A673 (cell line): ENCODE measurements around the gene AVP. TPM values are rescaled to one million over a fixed set of nuclear protein-coding genes. Genes with fewer than 3 reads are reported as not detected.
"Not testable (repeated sequence)": the region's sequence is repeated elsewhere in the genome, so short reads cannot be mapped to it uniquely, and the experiment has no call there.

ENCODE experiments used
- BruUV-seq: library from RNA; stranded (reverse); fragments of 400-500 nt; replicated peaks from 2 replicates; lab custom pipeline; 2021; lab: Mats Ljungman, UMichigan
- CTCF ChIA-PET: fragments of 300-600 bp; sonication (Branson Sonifier 250); formaldehyde crosslinking; loops from one replicate; lab custom pipeline; 2022; ENCODE audit warnings: antibody characterized with exemption; lab: Charles Lee
- POLR2A ChIA-PET: fragments of 300-600 bp; sonication (Branson Sonifier 250); formaldehyde crosslinking; loops from one replicate; lab custom pipeline; 2022; ENCODE audit warnings: antibody characterized with exemption; ENCODE audit not compliant: low non-redundant PET; lab: Charles Lee
- DNase-seq: peaks from one replicate; pipeline ENCODE4 v3.0.0-alpha.2; 2015; ENCODE audit warnings: low spot score
- H3K27ac ChIP-seq: fragments of 200-600 bp; sonication (generic); 2 replicates; pipeline ENCODE4 v1.5.1; 2016; ENCODE audit warnings: mixed run types, low read depth, mild to moderate bottlenecking, mixed read lengths, antibody characterized with exemption, low read length; ENCODE audit not compliant: poor library complexity, severe bottlenecking
- H3K27me3 ChIP-seq: fragments of 200-600 bp; sonication (generic); replicated peaks from 2 replicates; pipeline ENCODE4 v1.6.1; 2017; ENCODE audit warnings: mixed run types, low read depth, mild to moderate bottlenecking, mixed read lengths, antibody characterized with exemption, low read length; ENCODE audit not compliant: insufficient read depth, poor library complexity
- H3K36me3 ChIP-seq: fragments of 200-600 bp; sonication (generic); 2 replicates; pipeline ENCODE4 v1.6.1; 2016; ENCODE audit warnings: mixed run types, mild to moderate bottlenecking, mixed read lengths, antibody characterized with exemption, low read length; ENCODE audit not compliant: insufficient read depth, poor library complexity, severe bottlenecking
- H3K4me1 ChIP-seq: fragments of 200-600 bp; sonication (generic); 2 replicates; pipeline ENCODE4 v1.6.1; 2017; ENCODE audit warnings: mixed run types, mild to moderate bottlenecking, mixed read lengths, antibody characterized with exemption, low read length; ENCODE audit not compliant: insufficient read depth, poor library complexity, severe bottlenecking
- H3K4me3 ChIP-seq: fragments of 200-600 bp; sonication (generic); 2 replicates; pipeline ENCODE4 v1.5.1; 2016; ENCODE audit warnings: low read depth, mixed run types, mild to moderate bottlenecking, mixed read lengths, low read length; ENCODE audit not compliant: poor library complexity, severe bottlenecking
- H3K9me3 ChIP-seq: fragments of 200-600 bp; sonication (generic); 2 replicates; pipeline ENCODE4 v1.6.1; 2016; ENCODE audit warnings: mixed run types, low read depth, mild to moderate bottlenecking, mixed read lengths, antibody characterized with exemption, low read length; ENCODE audit not compliant: poor library complexity, severe bottlenecking
- CTCF ChIP-seq: fragments of 300-800, 200-600 bp; sonication (generic); conservative IDR thresholded peaks from 2 replicates; pipeline ENCODE4 v1.5.1; 2017; ENCODE audit warnings: low read depth, mild to moderate bottlenecking, antibody characterized with exemption, low read length, moderate library complexity, mixed read lengths
- EZH2 ChIP-seq: fragments of 200-600 bp; sonication (generic); IDR thresholded peaks from 2 replicates; pipeline ENCODE4 v1.6.1; 2017; ENCODE audit warnings: borderline replicate concordance, low read depth, mild to moderate bottlenecking, mixed read lengths, antibody characterized with exemption, low read length; ENCODE audit not compliant: poor library complexity, severe bottlenecking
- intact Hi-C: fragments of 100-400 bp; cut with micrococcal nuclease; formaldehyde crosslinking; loops from one replicate; pipeline ENCODE4 v1.10.0; 2022; ENCODE audit not compliant: unreplicated experiment
- total RNA-seq: library from RNA; stranded (reverse); gene quantifications from 2 replicates; pipeline ENCODE4 v1.2.3, GENCODE V29; 2021

Gene AVP
- total RNA-seq, 1 experiment from 2014 or later, result not detected

GRCh38 chr20:3067139-3068014, 17.1 kb downstream of the AVP start:
- no peaks in the 10 kb centered on the region for H3K4me1 ChIP-seq
- DNase-seq, result no peak
- BruUV-seq, result no TSS peak
- H3K27ac ChIP-seq, result no peak overlapping the region
- TF ChIP-seq CTCF (no peak), EZH2 (no peak)
- H3K36me3 ChIP-seq, result no peaks in the 10 kb centered on the region
- no peaks in the 10 kb centered on the region for H3K9me3 ChIP-seq
- H3K27me3 ChIP-seq, result peaks cover 6% of the 10 kb centered on the region
- H3K4me3 ChIP-seq, result no peak overlapping the region
- POLR2A ChIA-PET, result no interaction called here
- CTCF ChIA-PET, result interaction anchor here (0.6 kb wide), 1 partner anchor 317 kb away, joined by 3 read pairs; no protein-coding TSS in a partner anchor
- intact Hi-C loops, result no loop called here

- DNase-seq, BruUV-seq, H3K4me3 ChIP-seq, intact Hi-C loops, H3K36me3 ChIP-seq, H3K27ac ChIP-seq, H3K4me1 ChIP-seq, CTCF ChIA-PET, H3K27me3 ChIP-seq, POLR2A ChIA-PET, H3K9me3 ChIP-seq: not testable (repeated sequence)
Measured at GRCh38 chr20:3064119-3064518, 20.4 kb downstream of the AVP start.

GRCh38 chr20:3059489-3059888, 25.0 kb downstream of the AVP start:
- Histone ChIP-seq H3K4me1 (no peaks in the 10 kb centered on the region), H3K27me3 (no peaks in the 10 kb centered on the region), H3K36me3 (no peaks in the 10 kb centered on the region), H3K27ac (no peak overlapping the region), H3K9me3 (no peaks in the 10 kb centered on the region), H3K4me3 (no peak overlapping the region)
- ChIA-PET POLR2A (no interaction called here), CTCF (no interaction called here)
- DNase-seq, result no peak
- intact Hi-C loops, result no loop called here
- no TSS peak for BruUV-seq
- no peak for TF ChIP-seq EZH2
- TF ChIP-seq CTCF, result no peak
